NCI-H1436 treated with DMSO at 0.1 percent for 48 hours (cell line): Measurements from ENCODE around the gene KSR1.

Experiments used
- DNase-seq: peaks from one replicate; lab custom pipeline; 2025; lab: John Stamatoyannopoulos, UW

Gene KSR1

DNA sequence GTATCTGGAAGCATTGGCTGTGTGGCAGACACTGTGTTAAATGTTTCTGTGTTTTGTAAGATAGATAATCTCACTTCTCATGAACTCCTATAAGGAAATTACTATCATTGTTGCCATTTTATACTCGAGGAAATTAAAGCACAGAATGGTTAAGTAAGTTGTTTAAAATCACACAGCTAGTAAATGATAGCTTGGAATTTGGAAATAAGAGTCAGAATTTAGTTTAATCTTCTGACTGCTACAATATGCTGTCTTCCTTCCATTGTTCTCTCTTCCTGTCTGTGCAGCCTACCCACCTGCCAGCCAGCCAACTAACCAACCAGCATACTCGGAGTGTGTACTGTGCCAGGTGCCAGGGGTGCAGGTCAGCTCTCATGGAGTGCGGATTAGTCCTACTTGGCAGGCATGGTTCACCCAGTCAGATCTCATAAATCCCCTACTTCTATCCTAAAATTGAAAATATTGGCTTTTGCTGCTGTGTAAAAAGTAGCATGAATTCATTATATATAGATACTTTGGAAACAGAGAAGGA, 94.8 kb downstream of the KSR1 start:
- no peak for DNase-seq

DNA sequence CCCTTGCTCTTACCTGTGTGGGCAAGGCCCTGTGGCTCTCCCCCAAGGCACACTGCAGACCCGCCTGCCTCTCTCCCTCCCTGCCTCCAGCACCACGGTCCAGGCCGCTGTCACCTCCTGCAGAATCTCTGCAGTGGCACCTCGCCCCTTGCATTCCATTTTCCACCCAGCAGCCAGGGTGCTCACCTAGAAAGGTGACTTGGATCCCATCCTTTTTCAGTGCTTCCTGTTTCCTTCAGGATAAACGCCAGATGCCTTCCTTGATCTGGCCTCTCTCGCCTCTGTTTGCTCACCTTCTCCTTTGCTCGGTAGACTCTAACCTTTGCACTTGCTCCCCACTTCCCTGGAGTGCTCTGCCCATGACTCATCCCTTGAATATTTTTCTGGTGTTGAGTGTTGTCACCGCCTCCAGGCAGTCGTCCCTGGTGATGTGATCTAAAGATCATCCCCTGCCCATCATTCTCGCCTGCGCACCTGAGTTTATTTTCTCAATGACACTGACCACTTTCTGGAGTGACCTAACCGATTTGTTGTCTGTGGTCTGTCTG, 95.5 kb downstream of the KSR1 start:
- DNase-seq = no peak

DNA sequence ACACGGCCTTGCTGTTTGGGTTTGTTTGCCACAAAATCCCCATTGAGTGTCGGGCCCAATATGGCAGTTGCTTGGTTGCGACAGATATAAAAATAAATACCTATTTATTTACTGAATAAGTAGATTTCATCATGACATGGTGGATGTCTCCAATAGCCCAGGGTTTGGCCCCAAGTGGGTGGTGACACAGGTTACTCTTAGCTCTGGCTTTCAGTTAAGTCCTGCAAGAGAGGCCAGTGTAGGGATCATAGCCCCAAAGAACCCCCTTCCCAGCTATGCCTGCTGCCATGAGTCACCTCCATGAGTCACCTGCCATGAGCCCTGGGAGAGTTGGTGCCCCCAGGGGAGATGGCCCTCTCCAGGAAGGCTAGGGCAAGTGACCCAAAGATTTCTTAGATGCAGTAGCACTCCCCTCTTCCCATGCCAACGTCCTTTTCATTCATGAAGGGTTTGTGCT, 96.1 kb downstream of the KSR1 start:
- DNase-seq = no peak

DNA sequence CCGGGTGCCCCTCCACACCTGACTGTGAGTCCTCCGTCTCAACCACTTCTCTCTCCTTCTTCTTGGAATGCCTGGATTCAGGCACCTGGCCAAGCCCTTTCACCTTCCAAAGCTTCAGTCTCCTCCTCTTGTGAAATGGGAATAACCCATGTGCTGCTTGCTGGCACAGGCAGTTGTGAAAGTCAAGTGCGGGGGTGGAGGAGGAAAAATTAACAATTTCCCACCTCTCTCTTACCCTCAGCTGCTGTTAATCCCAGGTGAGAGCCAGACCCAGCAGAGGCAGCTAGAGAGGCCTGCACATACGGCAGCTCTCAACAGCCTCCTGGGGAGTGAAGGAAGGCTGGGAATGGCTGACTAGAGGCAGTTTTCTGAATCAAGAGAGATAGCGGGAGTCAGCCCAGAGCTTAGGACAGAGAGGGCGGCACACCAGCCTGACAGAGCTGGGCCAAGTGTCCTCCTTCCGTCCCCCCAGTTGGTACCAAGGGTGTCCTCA, 96.8 kb downstream of the KSR1 start:
- no peak for DNase-seq

DNA sequence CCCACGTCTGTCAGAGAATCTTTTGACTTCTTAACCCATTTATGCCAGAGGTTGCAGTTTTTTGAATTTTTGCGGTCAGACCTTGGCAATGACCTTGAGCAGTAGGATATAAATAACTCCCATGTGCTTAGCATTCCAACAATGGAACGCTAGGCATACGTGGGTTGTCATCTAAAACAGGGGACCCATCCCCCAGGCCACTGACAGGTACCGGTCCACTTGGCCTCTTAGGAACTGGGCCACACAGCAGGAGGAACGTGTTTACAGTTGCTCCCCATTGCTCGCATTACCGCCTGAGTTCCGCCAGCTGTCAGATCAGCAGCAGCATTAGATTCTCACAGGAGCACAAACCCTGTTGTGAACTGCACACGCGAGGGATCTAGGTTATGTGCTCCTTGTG, 97.9 kb downstream of the KSR1 start:
- DNase-seq = no peak

DNA sequence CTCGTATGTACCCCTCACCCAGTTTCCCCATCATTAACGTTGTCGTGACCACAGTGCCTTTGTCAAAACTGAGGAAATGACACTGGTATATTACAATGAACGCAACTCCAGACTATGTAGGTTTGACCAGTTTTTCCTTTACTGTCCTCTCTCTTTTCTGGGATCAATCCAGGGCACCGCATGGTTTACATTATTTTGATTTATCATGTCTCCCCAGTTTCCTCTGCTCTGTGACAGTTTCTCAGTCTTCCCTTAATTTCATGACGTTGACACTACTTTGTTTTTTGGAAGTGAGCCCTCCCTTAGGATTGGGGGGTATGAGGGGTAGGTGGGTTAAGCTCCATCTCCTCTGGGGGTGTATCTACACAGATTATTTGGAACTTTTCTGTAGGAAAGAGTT, 98.7 kb downstream of the KSR1 start:
- no peak for DNase-seq

DNA sequence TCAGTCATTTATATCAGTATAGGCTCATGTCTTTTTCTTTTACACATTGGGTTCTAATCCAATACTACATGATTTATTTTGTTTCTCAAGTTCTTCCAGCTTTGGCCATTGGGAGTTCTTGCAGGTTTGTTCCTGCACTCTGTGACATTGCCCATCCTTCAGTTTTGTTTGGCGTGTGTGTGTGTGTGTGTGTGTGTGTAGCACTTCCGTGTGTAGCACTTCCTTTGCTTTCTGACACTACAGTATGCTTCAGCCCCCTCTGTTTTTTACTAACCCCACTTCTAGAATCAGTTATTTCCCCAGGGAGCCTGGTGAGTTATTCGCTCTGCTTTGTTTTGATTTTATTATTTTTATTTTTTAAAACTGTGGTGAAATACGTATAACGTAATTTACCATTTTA, 99.1 kb downstream of the KSR1 start:
- no peak for DNase-seq

DNA sequence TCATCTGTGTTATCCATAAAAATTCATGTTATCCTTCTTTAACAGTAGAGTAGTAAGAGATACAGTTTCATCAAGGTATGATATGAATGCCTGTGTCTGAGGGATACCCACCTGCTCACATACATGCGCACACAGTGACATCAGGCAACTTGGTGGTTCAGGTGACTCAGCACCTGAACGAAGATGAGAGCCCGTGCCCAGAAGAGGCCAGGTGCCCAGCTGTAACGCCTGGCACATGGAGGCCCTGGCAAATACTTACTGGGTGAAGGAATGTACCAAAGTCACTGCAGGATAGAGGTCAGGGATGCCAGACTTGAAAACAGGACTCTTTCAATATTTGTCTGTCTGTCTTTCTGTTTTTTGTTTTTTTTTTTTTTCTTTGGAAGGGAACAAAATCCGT, 102.1 kb downstream of the KSR1 start:
- DNase-seq = no peak

DNA sequence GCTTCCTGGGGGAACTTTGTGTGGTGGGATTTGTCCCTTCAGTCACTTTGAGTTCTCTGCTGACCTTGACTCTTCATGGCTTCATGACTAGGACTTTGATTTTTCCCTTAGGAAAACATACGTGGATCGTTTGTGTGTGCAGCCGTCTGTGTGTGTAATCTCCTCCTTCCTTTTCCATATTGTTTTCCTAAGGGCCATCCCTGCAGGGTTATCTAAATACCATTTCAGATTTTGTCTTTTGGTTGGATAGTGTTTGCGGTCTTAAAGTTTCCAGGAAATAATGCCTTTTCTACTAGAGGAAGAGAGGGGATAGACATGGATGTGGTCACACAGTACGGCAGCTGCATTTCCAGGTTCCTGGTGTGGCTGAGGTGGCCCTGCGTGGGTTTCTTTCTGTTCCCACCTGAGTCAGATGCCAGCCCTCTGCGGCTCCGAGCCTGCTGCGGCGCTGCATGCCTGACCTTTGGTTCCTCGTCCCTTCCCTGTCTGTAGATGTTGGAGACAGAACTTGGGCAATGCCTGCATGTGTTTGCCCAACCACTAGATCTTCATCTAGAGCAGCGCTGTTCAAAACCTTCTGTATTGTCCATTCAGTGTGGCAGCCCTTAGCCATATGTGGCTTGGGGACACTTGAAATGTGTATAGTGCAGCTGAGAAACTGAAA, 102.7 kb downstream of the KSR1 start:
- DNase-seq = no peak

DNA sequence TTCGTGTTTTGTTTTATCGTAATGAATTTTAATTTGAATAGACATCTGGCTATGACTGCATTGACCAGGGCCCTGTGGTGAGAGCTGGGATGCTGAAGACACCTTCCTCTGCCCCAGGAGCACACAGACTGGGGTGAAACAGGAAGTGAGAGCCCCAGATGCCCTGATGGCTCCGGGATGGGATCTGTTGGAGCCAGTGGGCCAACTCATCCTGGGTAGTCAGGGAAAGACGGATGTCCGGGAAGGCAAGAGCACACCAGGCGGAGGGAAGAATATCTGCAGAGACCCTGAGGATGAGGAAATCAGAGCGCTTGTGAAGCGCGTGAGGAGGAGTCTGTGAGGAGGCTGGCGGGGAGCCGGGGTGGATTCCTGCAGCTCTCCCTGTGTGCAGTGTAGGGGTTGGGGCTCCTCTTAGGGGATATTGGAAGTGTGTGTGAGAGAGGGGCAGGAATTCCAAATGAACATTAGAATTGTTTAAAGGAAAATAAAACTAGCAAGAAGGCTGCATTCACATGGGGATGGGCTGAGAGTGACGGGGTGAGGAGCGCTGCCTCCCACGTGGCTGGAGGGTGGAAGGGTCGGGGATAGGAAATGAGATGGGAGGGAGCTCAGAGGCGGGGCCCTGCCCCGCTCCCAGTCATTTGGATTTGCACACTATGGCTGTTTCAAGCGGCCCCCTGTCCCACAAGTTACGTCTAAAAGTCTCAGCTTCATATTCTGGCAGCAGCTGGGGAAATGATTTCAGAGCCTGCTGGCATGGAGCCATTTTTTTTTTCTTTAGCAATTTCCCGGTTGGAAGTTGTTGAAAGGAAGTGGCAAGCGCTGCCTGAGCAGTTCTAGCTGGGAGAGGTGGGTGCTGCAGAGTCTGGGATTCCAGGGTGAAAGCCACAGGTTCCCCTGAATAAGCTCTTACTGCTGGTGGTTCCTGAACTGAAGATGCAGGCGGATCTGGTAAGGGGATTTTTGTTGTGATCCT, 103.5 kb downstream of the KSR1 start:
- DNase-seq = no peak

DNA sequence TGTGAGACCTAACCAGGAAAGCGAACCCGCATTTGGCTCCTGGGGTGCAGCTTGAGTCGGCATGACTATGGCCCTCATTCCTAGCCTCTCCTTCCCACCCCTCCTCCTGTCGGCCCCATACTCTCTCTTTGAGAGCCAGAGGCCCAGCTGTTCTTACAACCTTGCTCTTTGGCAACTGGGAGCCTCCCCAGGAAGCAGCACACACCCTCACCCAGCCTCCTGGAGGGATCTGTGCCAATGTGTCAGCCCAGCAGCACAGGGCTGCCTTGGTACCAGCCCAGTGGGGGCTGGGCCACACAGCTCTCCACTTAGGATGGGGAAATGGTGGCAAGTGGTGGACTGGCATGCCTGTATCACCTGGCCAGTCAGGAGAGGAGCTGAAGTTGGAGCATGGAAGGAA, 104.4 kb downstream of the KSR1 start:
- no peak for DNase-seq

DNA sequence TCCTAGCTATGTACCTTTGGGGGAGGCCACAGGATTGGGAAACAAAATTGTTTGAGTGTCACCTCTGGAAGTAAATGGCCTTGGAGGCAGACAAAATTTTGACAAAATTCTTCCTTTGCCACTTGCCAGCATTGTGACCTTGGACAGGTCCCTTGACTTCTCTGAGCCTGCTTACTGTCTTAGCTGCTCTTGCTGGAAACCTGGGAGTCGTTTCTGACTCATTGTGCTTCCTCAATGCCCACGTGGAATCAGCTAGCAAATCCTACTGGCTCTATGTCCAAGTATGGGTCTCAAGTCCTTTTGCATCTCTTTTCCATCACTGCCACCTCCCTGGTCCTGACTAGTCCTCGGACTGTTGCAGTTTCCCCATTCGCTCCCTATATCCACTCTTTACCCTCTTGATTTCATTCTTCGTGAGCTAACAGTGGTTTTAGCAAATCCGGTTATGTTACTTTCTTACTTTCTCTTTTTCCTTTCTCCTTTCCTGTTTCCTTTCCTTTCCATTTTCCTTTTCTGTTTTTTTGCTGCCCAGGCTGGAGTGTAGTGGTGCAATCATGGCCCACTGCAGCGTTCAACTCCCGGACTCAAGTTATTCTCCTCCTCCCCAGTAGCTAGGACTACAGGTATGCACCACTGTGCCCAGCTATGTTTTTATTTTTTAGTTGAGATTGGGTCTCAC, 106.7 kb downstream of the KSR1 start:
- no peak for DNase-seq

DNA sequence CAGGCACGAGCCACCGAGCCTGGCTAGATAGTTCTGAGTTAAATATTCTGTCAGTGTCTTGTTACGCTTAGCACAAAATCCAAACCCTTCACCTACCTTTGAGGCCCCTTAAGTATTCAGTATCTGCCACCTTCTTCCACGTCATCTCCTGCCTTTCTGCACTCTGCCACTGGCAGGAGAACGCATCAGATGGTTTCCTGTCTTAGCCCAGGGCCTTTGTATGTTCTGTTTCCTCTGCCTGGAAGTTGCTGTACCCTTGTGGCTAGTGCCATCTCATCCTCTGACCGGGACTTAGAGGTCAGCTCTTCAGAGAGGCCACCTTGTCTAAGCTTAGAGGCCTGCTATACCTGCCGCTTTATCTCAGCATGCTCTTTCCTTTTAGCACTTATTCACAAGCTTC, 107.3 kb downstream of the KSR1 start:
- no peak for DNase-seq

DNA sequence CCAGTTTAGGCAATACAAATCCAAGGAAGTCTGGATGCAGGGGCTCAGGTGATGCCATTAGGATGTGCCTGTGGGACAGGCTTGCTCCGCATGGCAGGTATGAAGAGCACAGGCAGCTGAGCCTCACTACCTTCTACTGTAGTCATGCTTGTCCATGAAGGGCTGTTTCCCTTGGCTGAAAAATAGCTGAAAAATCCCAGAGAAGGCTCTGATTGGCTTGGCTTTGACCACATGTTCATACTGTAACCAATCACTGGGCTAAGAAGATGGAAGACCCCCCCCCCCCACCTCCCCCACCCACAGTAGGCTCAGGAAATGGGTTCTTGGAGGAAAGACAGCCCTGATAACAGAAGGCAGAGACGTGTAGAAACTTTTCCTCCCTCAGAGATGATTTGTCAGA, 108.2 kb downstream of the KSR1 start:
- DNase-seq = no peak

DNA sequence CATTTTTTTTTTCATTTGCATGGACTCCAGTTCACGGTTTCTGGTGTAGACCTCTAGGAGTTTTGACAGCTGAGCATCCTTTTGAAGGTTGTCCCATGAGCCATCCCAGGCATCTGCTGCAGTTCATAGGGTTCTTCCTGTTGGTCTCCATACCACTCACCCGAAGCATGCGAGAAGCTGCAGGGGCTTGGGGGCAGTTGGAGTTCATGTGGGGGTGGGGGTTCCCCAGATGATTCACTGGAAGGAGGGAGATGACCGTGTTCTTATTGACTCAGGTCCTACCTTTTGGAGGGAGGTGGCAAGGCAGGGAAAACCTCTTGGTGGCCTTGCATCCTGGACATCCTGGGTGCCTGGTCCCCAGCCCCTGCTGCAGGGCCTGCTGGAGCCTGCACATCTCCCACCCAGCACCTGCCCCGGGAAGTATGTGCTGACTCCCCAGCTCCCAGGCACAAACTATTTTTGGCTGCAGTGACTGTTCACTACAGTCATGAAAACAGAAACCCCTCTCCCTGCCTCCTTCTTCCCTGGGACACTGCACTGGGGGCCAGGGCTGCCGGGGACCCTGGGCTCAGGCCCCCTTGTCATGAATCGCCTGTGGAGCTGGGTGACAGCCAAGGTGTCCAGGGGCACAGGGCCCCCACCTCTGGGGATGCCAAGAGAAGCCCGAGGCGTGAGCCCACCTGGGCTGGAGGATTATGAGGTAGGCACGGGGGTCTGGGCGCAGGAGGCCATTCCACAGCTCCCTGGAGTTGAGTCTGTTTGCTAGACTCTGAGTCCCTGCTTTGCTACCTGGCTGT, 109.8 kb downstream of the KSR1 start:
- no peak for DNase-seq

DNA sequence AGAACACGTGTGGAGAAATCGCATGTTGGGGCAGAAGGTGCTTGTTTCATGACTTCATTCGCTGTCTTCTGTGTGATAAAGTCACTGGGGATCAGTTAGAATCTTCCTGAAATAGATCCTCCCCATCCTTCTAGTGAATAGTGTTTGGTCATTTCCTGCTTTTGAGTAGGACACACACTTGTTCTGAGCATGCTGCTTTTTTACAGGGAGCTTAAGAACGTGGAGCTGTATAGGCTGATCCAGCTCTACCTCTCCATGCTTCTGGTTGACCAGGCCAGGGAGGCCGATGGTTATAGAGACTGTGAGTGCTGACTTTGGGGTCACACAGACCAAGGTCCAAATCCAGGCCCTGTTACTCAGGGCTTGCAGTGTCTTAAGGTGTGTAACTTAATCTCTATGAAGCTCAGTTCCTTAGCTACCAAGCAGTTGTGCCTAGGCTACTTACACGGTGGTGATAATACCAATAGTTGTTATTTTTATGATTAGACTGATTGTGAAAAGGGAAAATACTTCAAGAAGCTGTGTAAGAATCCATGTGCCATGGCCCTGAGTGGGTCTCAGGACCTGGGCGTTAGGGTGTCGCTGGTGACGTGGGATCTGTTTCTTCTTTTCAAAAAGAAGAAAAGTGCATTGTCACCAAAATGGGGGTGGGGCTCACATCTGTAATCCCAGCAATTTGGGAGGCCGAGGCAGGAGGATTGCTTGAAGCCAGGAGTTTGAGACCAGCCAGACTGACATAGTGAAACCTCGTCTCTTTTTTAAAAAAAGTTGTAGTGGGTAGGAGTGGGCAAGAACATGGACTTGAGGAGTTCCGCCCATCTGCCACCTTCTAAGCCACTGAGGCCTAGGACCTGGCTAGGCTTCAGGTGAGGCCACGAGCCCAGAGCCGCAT, 110.7 kb downstream of the KSR1 start:
- DNase-seq = no peak

DNA sequence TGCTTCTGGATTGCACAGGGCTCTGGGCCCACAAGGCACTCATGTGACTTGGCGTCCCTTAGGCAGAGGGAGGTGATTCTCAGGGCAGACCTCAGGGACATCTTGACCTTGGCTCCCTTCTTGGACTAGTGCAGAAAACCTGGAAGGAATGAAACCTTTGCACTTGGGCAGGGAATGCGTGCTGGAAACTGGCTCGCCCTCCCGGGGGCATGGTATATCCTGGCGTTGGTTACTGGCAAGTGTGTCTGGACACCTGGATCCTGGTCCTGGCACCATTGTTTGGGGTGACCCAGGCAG, 111.3 kb downstream of the KSR1 start:
- no peak for DNase-seq

DNA sequence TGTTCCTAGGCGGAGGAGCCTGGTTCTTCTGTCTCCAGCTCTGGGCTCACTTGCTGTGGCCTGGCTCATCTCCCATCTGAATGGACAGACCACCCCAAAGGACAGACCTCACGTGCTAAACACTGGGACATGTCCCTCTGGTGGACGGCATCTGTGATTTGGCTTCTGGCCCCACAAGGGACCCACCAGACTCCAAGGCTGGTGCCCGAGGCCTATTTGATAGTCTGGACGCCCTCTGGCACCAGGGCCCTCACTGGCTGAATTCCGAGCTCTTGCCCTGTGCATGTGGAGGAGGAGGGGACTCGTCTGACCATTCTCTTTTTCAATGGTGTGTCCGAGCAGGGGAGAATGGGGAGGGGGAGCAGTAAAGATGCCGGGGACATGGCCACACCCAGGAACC, 112.0 kb downstream of the KSR1 start:
- no peak for DNase-seq

DNA sequence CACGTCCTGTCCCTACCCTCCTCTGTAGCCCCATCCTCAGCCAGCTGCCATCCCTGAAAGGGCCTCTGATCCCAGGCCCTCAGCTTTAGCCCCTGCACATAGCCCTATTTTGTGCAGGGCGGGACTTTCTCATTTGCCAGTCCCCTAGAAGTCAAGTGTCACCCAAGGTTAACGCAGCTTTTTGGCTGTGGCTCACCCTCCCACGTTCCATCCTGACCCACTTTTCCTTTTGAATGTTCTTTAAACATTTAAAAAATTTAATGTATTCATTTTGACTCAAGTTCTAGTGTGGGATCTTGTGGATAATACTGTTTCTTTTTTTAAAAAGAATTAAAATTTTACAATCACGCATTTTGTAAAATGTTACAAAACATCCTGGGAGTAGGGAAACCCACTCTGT, 112.6 kb downstream of the KSR1 start:
- DNase-seq = no peak

DNA sequence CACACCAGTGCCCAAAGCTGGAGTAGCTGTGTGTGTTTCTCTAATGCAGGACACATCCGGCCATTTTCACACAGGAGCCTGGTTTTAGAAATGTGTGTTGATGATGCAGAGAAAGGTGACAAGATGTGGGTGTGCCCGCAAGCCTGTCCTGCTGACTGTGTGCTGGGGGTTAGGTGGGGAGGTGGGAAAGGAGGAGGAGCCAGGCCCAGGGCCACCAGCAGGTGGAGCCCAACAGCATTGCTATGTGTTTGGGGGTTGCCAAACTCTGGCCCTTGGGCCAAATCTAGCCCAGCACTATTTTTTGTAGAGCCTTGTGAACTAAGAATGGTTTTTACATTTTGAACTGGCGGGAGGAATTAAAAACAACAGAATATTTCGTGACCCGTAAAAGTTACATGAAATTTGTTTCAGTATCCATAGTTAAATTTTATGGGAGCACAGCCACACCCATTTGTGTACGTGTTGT, 113.0 kb downstream of the KSR1 start:
- DNase-seq = no peak
